HepG2 (cell line): Measurements from ENCODE around the gene SOCS1. TPM values are rescaled to one million over a fixed set of nuclear protein-coding genes. Genes with fewer than 3 reads are reported as not detected.

ENCODE experiments used
- DRAP1 ChIP-seq: IDR thresholded peaks from 2 replicates; pipeline ENCODE4 v1.6.1; 2016; ENCODE audit warnings: missing genetic modification reagents, missing compliant biosample characterization
- ELF3 ChIP-seq: IDR thresholded peaks from 2 replicates; pipeline ENCODE4 v1.6.1; 2016; ENCODE audit warnings: missing genetic modification reagents, missing compliant biosample characterization
- FOXO1 ChIP-seq: sonication (generic); formaldehyde crosslinking; IDR thresholded peaks from 2 replicates; pipeline ENCODE4 v1.4.0; 2020; ENCODE audit warnings: missing genetic modification reagents
- NR2F2 ChIP-seq: IDR thresholded peaks from 2 replicates; pipeline ENCODE4 v1.6.1; 2012; ENCODE audit warnings: low read depth, inconsistent platforms, borderline replicate concordance
- ZFP82 ChIP-seq: sonication (generic); formaldehyde crosslinking; IDR thresholded peaks from 2 replicates; pipeline ENCODE4 v1.5.1; 2020; ENCODE audit warnings: mild to moderate bottlenecking, missing genetic modification reagents, borderline replicate concordance
- ZNF780A ChIP-seq: sonication (generic); formaldehyde crosslinking; IDR thresholded peaks from 2 replicates; pipeline ENCODE4 v1.8.0; 2022; ENCODE audit warnings: mild to moderate bottlenecking, missing genetic modification reagents, moderate library complexity
- polyA plus RNA-seq, 8 experiments: library from polyadenylated mRNA; depleted of rRNA in 3 of 8; stranded (reverse) in 7 of 8; unstranded in 1 of 8; fragments of >200 nt; fragmentation: Illumina TruSeq in 4 of 8; extraction: Trizol in 4 of 8; gene quantifications; 2 replicates each; pipeline versions ENCODE4 v1.2.1 to v1.2.3, GENCODE V29; 2011 to 2016; ENCODE audit warnings: low read depth in 4 of 8, missing spikeins in 1 of 8, mixed read lengths in 1 of 8; ENCODE audit not compliant: insufficient read depth in 1 of 8
- total RNA-seq, 5 experiments: library from RNA; depleted of rRNA; stranded (reverse); fragments of >200 nt; fragmentation: Illumina TruSeq; extraction: Trizol; gene quantifications; 2 replicates each; pipeline ENCODE4 v1.2.3, GENCODE V29; 2016; ENCODE audit warnings: low read depth in 1 of 5
- TF ChIP-seq, protein P1 (sequence below), 2 experiments: sonication (generic) in 1 of 2; formaldehyde crosslinking in 1 of 2; IDR thresholded peaks; 2 replicates each; pipeline versions ENCODE4 v1.6.1 to v1.9.0; 2014 to 2022; ENCODE audit warnings: antibody characterized with exemption in 1 of 2, borderline replicate concordance in 1 of 2, inconsistent platforms in 1 of 2, low read depth in 1 of 2, missing genetic modification reagents in 1 of 2
- TF ChIP-seq, protein P2 (sequence below): IDR thresholded peaks from 2 replicates; pipeline ENCODE4 v1.6.1; 2016; ENCODE audit warnings: control low read depth

The SOCS1 gene
- total and polyA plus RNA-seq, 2 of the 13 experiments (the other 11 are each of a cell fraction or from before 2014, with no cell fraction given) = 5.3 to 6.3 TPM

DNA sequence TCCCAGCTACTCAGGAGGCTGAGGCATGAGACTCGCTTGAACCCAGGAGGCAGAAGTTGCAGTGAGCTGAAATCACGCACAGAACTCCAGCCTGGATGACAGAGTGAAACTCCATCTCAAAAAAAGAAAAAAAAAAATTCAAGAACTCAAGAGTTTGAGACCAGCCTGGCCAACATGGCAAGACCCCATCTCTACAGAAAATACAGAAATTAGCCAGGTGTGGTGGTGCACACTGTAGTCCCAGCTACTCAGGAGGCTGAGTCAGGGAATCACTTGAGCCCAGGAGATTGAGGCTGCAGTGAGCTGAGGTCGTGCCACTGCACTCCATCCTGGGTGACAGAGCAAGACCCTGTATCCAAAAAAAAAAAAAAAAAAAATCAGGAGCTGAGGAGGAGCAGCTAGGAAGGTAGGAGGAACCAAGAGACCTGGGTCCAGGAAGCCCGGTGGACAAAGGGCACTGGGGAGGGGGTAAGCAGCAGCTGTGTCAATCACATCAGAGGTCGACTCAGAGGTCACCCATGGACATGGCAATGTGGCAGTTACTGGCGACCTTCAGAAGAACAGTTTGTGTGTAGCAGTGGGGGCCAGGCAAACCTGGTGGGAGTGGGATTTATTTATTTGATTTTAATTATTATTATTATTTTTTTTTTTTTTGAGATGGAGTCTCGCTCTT lies 36.2 kb upstream of the SOCS1 start (continued):
- TF ChIP-seq, protein P1, sequence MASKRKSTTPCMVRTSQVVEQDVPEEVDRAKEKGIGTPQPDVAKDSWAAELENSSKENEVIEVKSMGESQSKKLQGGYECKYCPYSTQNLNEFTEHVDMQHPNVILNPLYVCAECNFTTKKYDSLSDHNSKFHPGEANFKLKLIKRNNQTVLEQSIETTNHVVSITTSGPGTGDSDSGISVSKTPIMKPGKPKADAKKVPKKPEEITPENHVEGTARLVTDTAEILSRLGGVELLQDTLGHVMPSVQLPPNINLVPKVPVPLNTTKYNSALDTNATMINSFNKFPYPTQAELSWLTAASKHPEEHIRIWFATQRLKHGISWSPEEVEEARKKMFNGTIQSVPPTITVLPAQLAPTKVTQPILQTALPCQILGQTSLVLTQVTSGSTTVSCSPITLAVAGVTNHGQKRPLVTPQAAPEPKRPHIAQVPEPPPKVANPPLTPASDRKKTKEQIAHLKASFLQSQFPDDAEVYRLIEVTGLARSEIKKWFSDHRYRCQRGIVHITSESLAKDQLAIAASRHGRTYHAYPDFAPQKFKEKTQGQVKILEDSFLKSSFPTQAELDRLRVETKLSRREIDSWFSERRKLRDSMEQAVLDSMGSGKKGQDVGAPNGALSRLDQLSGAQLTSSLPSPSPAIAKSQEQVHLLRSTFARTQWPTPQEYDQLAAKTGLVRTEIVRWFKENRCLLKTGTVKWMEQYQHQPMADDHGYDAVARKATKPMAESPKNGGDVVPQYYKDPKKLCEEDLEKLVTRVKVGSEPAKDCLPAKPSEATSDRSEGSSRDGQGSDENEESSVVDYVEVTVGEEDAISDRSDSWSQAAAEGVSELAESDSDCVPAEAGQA (IDR thresholded peaks at IDR 0.05; ENCODE audit: low read depth) = no peak
- TF ChIP-seq, protein P1 (CRISPR knock-in tag; IDR thresholded peaks at IDR 0.05; ENCODE audit: borderline replicate concordance) = no peak
- TF ChIP-seq NR2F2 = peak; percentile 60; the same call in 1 of the 2 replicates
- no peak for TF ChIP-seq DRAP1 (CRISPR knock-in tag)
- no peak for TF ChIP-seq ZFP82
- TF ChIP-seq, protein P2, sequence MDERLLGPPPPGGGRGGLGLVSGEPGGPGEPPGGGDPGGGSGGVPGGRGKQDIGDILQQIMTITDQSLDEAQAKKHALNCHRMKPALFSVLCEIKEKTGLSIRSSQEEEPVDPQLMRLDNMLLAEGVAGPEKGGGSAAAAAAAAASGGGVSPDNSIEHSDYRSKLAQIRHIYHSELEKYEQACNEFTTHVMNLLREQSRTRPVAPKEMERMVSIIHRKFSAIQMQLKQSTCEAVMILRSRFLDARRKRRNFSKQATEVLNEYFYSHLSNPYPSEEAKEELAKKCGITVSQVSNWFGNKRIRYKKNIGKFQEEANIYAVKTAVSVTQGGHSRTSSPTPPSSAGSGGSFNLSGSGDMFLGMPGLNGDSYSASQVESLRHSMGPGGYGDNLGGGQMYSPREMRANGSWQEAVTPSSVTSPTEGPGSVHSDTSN (CRISPR knock-in tag) = peak; percentile 79
- no peak for TF ChIP-seq ZNF780A
- TF ChIP-seq FOXO1 (CRISPR knock-in tag) = 0 out of 2 replicates have a peak, but pooled peaks have one; percentile 11
- TF ChIP-seq ELF3 (CRISPR knock-in tag) = 0 out of 2 replicates have a peak, but pooled peaks have one; percentile 23
- TF ChIP-seq, all 625 proteins: peak for 50
